ENCODE data around the gene SLC43A1.

Gene SLC43A1

GRCh38 chr11:57477507-57478189, 37.9 kb downstream of the SLC43A1 start:
- DNase-seq = no peak

- no peak for DNase-seq
Measured at GRCh38 chr11:57476757-57477506, 38.6 kb downstream of the SLC43A1 start.

GRCh38 chr11:57476047-57476756, 39.3 kb downstream of the SLC43A1 start:
- no peak for DNase-seq

GRCh38 chr11:57475671-57476046, 39.8 kb downstream of the SLC43A1 start:
- no peak for DNase-seq

- no peak for DNase-seq
Measured at GRCh38 chr11:57475191-57475590, 40.3 kb downstream of the SLC43A1 start.

GRCh38 chr11:57474803-57475115, 40.7 kb downstream of the SLC43A1 start:
- DNase-seq = no peak

- DNase-seq = no peak
Measured at GRCh38 chr11:57474017-57474802, 41.3 kb downstream of the SLC43A1 start.

- DNase-seq = no peak
Measured at GRCh38 chr11:57473285-57473841, 42.1 kb downstream of the SLC43A1 start.

GRCh38 chr11:57471496-57471895, 44.0 kb downstream of the SLC43A1 start:
- no peak for DNase-seq

- no peak for DNase-seq
Measured at GRCh38 chr11:57469268-57469667, 46.2 kb downstream of the SLC43A1 start.

GRCh38 chr11:57468276-57468675, 47.2 kb downstream of the SLC43A1 start:
- DNase-seq = no peak

GRCh38 chr11:57467508-57468157, 47.9 kb downstream of the SLC43A1 start:
- DNase-seq = no peak

GRCh38 chr11:57466680-57467079, 48.8 kb downstream of the SLC43A1 start:
- no peak for DNase-seq

GRCh38 chr11:57464539-57465181, 50.8 kb downstream of the SLC43A1 start:
- no peak for DNase-seq

- no peak for DNase-seq
Measured at GRCh38 chr11:57463671-57464538, 51.6 kb downstream of the SLC43A1 start.

GRCh38 chr11:57462597-57462996, 52.9 kb downstream of the SLC43A1 start:
- no peak for DNase-seq

GRCh38 chr11:57461841-57462489, 53.5 kb downstream of the SLC43A1 start:
- no peak for DNase-seq

- DNase-seq = no peak
Measured at GRCh38 chr11:57460758-57461749, 54.4 kb downstream of the SLC43A1 start.

Data from amniotic stem cell (primary cell).